MG63 (cell line): Measurements from ENCODE around the gene EMC7. TPM values are rescaled to one million over a fixed set of nuclear protein-coding genes. Genes with fewer than 3 reads are reported as not detected.

ENCODE experiments used
- DNase-seq: peaks from one replicate; pipeline ENCODE4 v3.0.0-alpha.2; 2020
- H3K27me3 ChIP-seq: fragments of 250-450 bp; sonication (Bioruptor Pico); 2 replicates; pipeline ENCODE4 v1.5.1; 2020; ENCODE audit warnings: mild to moderate bottlenecking, moderate library complexity
- H3K36me3 ChIP-seq: fragments of 250-450 bp; sonication (Bioruptor Pico); 2 replicates; pipeline ENCODE4 v1.5.1; 2020; ENCODE audit warnings: mild to moderate bottlenecking, moderate library complexity
- H3K4me3 ChIP-seq: fragments of 250-450 bp; sonication (Bioruptor Pico); 2 replicates; pipeline ENCODE4 v1.5.1; 2020; ENCODE audit warnings: mild to moderate bottlenecking, moderate library complexity
- H3K9me3 ChIP-seq: fragments of 250-450 bp; sonication (Bioruptor Pico); 2 replicates; pipeline ENCODE4 v1.5.1; 2020; ENCODE audit warnings: mild to moderate bottlenecking, moderate library complexity
- total RNA-seq: library from RNA; depleted of rRNA; stranded (reverse); fragments of >200 nt; shearing (Covaris generic); gene quantifications from 2 replicates; pipeline ENCODE4 v1.2.3, GENCODE V29; 2014; ENCODE audit warnings: low replicate concordance

EMC7 gene
- total RNA-seq, 1 experiment from 2014 or later: 59.0 TPM

DNA sequence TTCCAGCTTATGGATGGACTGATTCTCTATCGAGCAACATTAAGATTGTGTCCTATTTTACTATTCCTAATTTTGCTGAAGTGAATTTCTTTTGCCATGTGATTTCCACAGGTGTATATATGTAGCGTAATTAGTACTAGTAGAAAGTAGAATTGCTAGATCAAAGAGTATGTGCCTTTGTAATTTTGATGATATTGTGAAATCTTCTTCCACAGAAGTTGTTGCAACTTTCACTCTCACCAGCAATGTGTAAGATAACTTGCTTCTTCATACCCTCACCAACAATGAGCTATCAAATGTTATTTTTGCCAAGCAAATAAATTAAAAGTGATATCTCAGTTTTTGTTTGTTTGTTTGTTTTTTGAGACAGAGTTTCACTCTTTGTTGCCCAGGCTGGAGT is 5.7 kb upstream of the EMC7 start:
- H3K9me3 ChIP-seq: no peaks in the 10 kb centered on the region
- no peak overlapping the region for H3K4me3 ChIP-seq
- no peaks in the 10 kb centered on the region for H3K36me3 ChIP-seq
- DNase-seq: no peak
- H3K27me3 ChIP-seq: no peaks in the 10 kb centered on the region

DNA sequence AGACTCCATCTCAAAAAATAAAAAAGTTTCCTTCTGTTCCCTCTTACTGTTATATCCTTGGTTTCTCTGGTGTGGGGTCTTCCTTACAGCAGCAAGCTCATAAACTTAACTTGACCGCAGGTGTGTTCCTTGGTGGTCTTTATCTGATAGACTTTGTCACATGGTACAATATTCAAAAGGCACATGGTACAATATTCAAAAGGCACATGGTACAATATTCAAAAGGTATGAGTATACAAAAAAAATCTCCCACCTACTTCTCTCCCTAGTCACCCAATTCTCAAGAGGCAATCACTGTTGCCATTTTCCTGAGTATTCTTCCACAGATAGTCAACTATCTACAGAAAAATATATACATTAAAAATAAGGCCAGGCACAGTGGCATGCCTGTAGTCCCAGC is 4.8 kb upstream of the EMC7 start:
- DNase-seq: no peak
- H3K36me3 ChIP-seq: no peaks in the 10 kb centered on the region
- no peaks in the 10 kb centered on the region for H3K9me3 ChIP-seq
- H3K4me3 ChIP-seq: no peak overlapping the region
- no peaks in the 10 kb centered on the region for H3K27me3 ChIP-seq

DNA sequence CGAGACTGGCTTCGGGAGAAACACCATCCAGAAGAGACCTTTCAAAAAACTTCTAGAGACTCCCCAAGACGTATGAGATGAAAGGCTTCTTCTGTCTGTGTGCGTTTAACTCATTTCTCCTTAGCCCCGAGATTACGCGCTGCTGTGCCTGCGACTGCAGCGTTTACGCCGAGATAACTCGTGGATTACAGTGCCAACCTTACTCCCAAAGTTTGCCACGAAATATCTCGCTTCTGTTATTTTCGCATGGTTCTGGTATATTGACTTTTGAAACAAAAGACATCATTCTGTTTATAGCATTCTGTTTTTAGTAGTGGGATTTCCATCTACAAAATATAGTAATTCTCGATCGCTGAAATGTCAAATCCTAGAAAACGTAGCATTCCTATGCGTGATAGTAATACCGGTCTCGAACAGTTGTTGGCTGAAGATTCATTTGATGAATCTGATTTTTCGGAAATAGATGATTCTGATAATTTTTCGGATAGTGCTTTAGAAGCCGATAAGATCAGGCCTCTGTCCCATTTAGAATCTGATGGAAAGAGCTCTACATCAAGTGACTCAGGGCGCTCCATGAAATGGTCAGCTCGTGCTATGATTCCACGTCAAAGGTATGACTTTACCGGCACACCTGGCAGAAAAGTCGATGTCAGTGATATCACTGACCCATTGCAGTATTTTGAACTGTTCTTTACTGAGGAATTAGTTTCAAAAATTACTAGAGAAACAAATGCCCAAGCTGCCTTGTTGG is 688 bp upstream of the EMC7 start:
- H3K36me3 ChIP-seq: no peaks in the 10 kb centered on the region; the same call in 1 of the 2 replicates
- DNase-seq: no peak
- peak overlapping the region; percentile 98 for H3K4me3 ChIP-seq
- H3K27me3 ChIP-seq: no peaks in the 10 kb centered on the region
- H3K9me3 ChIP-seq: no peaks in the 10 kb centered on the region

DNA sequence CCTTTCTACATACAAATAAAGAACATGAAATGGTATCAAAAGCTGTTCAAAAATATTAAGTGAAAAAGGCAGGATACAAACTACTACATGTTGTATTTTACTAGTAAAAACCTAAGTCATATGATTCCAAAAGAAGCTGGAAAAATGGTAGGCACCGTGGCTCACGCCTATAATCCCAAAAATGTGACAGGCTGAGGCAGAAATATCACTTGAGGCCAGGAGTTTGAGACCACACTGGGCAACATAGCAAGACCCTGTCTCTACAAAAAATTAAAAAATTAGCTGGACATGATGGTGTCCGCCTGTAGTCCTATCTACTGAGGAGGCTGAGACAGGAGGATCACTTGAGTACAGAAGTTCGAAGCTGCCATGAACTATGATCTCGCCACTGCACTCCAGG is 1.7 kb downstream of the EMC7 start:
- Histone ChIP-seq H3K36me3 (peaks cover 3% of the 10 kb centered on the region; the same call in 1 of the 2 replicates), H3K9me3 (no peaks in the 10 kb centered on the region), H3K27me3 (no peaks in the 10 kb centered on the region), H3K4me3 (peak overlapping the region; percentile 98; the same call in 1 of the 2 replicates)
- no peak for DNase-seq

DNA sequence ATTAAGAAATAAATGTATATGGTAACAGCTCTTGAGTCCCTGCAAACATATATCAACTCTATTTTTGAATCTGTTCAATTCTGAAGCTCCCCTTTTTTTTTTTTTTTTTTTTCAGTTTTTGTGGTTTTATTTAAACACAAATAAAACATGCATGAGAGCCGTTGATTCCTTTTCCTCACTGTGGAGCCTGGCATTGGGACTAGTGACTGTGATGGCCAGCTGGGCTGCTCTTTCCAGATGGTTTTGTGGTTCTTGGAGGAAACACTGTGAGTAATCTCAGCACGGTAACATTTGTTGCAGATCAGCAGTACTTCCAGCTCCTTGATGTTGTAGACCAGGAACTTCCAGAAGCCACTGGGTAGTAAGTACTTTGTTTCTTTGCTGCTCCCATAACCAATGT is 15.9 kb downstream of the EMC7 start:
- peaks cover 42% of the 10 kb centered on the region for H3K36me3 ChIP-seq
- peak; percentile 65 for DNase-seq
- H3K4me3 ChIP-seq: no peak overlapping the region
- no peaks in the 10 kb centered on the region for H3K27me3 ChIP-seq
- no peaks in the 10 kb centered on the region for H3K9me3 ChIP-seq

DNA sequence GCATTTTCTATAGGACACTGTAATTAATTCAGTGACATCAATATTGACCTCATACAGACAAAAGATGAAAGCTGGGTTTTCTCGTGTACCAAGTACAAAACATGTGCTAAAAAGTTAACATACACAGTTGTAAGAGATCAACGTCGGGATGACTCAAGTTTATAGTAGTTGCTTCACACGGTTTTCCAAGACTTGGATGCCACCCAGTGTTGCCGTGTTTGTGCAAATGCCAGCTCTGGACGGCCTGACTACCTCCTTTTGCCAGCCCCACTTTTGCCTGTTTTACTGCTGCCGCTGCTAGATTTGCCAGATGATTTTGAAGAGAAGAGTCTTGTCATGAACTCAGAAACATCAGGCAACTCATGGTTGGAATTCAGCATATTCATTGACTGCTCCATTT is 17.6 kb downstream of the EMC7 start:
- Histone ChIP-seq H3K36me3 (peaks cover 28% of the 10 kb centered on the region), H3K27me3 (no peaks in the 10 kb centered on the region), H3K9me3 (no peaks in the 10 kb centered on the region), H3K4me3 (no peak overlapping the region)
- DNase-seq: peak; percentile 87

DNA sequence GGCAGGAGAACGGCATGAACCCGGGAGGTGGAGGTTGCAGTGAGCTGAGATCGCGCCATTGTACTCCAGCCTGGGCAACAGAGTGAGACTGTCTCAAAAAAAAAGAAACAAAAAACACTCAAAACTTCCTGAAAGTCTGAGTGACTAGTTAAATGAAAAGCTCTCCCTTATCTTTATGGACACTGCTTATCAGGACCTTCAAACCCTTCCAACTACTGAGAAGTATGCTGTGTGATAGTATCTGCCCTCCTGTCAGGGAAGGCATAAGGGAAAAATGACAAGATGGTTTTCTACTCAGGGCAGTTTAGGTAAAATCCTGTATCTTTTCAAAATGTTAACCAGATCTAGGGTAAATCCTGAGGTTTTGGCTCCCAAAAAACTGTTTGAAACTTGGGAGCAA is 21.8 kb downstream of the EMC7 start:
- Histone ChIP-seq H3K4me3 (no peak overlapping the region), H3K27me3 (no peaks in the 10 kb centered on the region), H3K9me3 (no peaks in the 10 kb centered on the region), H3K36me3 (peaks cover 12% of the 10 kb centered on the region)
- no peak for DNase-seq

DNA sequence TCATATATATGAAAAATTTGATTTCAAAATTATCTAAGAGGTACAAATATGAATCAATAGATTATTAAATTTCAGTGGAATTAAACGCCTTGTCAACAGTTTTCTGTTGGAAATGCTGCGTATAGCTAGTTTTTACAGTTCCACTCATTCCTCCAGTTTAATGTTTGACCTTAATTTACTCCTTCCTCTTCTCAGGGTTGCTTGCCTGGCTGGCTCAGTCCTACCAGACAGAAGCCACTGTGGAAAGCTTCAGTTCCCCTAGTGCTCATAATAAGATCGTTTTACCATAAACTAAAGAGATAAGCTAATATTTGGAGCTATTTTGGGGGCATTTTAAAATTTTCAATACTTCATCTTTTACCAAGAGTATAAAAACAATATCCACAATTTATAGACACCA is 22.8 kb downstream of the EMC7 start:
- Histone ChIP-seq H3K36me3 (peaks cover 12% of the 10 kb centered on the region), H3K9me3 (no peaks in the 10 kb centered on the region), H3K4me3 (no peak overlapping the region), H3K27me3 (no peaks in the 10 kb centered on the region)
- DNase-seq: no peak

DNA sequence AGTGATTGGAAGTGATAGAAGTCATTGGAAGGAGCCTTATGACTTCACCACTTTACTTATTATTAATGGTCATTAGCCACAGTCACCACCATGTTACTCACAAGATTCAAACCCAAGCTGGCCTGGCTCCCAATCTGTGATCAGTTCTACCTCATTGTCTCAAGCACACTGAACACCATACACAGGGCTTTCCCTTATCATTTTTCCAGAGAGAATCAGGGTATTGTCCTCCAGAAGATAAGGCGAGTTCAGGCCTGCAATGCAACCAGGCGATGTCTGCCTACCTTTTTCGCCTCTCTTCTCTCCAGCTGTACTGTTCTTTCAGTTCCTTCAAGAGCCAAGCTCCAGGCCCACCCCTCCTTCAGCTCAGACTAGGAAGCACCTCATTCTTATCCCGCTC is 24.9 kb downstream of the EMC7 start:
- no peaks in the 10 kb centered on the region for H3K9me3 ChIP-seq
- no peaks in the 10 kb centered on the region for H3K27me3 ChIP-seq
- no peak for DNase-seq
- H3K4me3 ChIP-seq: no peak overlapping the region
- H3K36me3 ChIP-seq: no peaks in the 10 kb centered on the region; the same call in 1 of the 2 replicates

DNA sequence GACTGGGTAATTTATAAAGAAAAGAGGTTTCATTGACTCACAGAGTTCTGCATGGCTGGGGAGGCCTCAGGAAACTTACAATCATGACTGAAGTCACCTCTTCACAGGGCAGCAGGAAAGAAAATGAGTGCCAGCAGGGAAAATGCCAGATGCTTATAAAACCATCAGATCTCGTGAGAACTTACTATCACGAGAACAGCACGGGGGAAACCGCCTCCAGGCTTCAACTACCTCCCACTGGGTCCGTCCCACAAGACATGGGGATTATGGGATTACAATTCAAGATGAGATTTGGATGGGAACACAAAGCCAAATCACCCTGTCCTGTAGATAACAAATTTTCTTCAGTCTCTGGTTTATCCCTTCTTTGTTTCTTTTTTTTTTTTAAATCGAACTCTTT is 31.7 kb downstream of the EMC7 start:
- Histone ChIP-seq H3K27me3 (no peaks in the 10 kb centered on the region), H3K36me3 (no peaks in the 10 kb centered on the region), H3K9me3 (no peaks in the 10 kb centered on the region), H3K4me3 (no peak overlapping the region)
- no peak for DNase-seq

DNA sequence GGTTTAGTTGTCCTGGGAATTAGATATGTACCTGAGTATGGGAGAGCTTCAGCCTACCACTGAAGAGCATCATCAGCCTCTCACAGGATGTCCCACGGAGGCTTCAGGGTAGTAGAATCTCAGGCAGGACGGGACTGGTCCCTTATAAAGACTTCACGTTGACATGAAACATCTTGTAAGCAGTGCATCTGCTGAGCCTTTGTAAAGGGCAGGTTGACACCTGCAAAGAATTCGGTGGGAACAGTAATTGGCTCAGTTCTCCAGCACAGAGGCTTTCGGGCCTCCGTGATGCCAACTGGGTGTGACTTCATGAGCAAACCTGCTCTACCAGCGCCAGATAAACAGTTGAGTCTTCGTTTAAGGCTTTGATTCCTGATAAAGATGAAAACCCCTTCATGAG is 35.7 kb downstream of the EMC7 start:
- DNase-seq: no peak
- Histone ChIP-seq H3K4me3 (no peak overlapping the region), H3K27me3 (no peaks in the 10 kb centered on the region), H3K9me3 (no peaks in the 10 kb centered on the region), H3K36me3 (no peaks in the 10 kb centered on the region)

DNA sequence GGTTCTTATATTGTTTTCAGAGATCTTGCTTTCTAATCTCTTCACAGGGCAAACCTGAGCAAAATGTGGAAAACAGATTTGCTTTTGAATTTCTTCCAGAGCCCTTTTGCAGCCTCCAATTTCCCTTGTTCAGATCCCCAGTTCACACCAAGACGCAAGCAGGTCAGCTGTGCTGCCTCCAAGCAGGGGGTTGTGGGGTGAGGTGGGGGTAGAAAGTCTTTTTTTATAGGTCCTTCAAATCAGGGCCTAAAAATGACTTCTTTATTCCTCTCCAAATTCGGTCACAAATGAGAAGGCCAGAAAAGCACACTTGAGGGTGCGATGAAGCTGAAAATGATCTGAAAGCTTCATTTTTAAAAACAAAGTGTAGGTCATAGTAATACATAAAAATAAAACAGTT is 36.4 kb downstream of the EMC7 start:
- Histone ChIP-seq H3K36me3 (no peaks in the 10 kb centered on the region), H3K27me3 (no peaks in the 10 kb centered on the region), H3K4me3 (no peak overlapping the region), H3K9me3 (no peaks in the 10 kb centered on the region)
- DNase-seq: no peak

DNA sequence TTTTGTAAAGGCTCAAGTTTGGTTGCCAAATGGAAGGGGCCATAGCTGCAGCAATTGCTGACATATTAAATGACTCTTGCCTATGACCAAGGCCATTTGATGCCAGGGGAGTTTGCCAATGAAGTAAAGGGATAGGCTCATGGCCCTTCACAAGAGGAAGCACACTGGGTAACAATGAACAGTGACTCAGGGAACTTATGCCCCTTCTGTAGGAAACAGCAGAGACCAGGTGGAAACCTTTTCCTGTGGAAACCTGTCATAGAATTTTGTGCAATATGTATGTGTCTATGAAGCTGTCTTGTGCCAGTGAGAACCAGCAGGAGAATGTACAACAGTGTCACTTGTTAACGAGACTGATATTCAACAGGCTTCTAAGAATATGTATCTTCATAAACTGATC is 37.2 kb downstream of the EMC7 start:
- Histone ChIP-seq H3K9me3 (no peaks in the 10 kb centered on the region), H3K4me3 (no peak overlapping the region), H3K27me3 (no peaks in the 10 kb centered on the region), H3K36me3 (no peaks in the 10 kb centered on the region)
- DNase-seq: no peak

DNA sequence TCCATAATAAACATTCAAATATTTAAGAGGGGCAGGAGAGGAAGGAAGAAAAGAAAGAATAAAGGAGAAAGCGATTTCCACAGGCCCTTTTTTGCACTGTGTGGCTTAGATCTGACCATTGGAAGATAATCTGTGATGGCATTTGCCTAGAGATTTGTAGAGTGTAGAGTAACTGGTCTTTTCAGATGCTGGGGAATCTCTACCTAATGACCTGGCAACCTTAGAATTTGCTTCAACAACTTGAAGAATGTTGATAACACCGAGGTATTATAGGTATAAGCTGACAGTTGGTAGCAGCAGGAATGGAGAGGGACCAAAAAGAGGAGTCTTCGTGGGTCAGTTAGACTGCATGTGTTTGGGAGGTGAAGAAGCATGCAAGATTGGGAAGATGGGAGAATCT is 41.7 kb downstream of the EMC7 start:
- no peak overlapping the region for H3K4me3 ChIP-seq
- DNase-seq: no peak

DNA sequence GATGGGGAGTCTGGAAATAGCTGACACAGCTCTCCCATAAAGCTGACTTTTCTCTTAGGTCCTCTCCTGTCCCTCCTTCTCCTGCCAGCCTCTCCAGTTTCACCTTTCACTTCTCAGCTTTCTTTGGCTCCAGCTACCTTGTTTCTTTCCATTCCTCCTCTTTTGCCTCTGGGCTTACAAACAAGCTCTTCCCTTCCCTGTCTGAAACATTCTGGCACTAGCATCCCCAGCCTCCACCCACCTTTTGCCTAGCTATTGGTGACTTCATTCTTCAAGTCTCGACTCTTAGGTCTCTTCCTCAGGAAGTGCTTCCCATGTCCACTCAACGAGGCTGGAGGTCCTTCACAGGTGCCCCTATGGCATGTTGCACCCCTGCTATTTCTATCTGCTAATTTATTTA is 42.2 kb downstream of the EMC7 start:
- Histone ChIP-seq H3K36me3 (no peaks in the 10 kb centered on the region), H3K4me3 (no peak overlapping the region), H3K9me3 (no peaks in the 10 kb centered on the region), H3K27me3 (no peaks in the 10 kb centered on the region)
- no peak for DNase-seq

More for the DNA sequence above, 41.7 kb downstream of the EMC7 start:
- Histone ChIP-seq H3K27me3 (no peaks in the 10 kb centered on the region), H3K36me3 (no peaks in the 10 kb centered on the region), H3K9me3 (no peaks in the 10 kb centered on the region)

DNA sequence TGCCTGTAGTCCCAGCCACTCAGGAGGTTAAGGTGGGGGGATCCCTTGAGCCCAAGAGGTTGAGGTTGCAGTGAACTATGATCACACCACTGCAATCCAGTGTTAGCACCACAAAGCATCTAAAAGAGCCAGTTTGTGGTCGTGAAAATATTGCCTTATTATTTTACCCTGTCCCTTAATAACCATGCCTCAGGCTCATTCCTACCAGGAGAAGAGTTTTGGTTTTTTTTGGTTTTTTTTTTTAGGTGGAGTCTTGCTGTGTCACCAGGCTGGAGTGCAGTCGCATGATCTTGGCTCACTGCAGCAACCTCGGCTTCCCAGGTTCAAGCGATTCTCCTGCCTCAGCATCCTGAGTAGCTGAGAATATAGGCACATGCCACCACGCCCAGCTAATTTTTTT is 44.8 kb downstream of the EMC7 start:
- DNase-seq: no peak
- Histone ChIP-seq H3K4me3 (no peak overlapping the region), H3K9me3 (peaks cover 3% of the 10 kb centered on the region; the same call in 1 of the 2 replicates), H3K36me3 (no peaks in the 10 kb centered on the region), H3K27me3 (no peaks in the 10 kb centered on the region)

DNA sequence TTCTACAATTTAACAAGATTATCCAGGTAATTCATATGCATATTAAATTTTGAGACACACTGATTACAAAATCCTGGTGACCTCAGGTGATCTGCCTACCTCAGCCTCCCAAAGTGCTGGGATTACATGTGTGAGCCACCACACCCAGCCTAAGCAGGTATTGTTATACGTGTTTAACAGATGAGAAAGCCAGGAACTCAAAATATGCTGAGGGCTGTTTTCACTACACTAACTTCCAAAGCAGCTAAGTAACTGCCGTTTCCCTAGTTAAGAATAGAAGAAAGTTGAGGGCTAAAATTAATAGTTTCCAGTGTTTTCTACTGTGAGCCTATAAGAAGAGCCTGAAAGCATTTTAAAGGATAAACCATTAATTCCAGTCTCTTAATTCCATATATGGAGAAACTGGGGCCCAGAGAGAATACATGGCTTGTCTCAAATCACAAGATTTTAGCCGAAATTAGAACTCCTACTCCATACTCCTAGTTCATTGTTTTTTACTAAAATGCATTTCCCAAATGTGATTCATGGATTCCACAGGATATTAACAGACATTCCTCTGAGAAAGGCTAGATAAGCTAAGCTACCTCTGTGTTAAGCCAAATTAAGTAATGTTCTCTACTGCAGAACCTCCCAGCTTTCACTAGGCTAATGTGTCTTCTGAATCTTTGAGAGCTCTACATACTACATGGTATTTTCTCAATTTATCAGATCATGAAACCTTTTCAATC is 45.6 kb downstream of the EMC7 start:
- peaks cover 6% of the 10 kb centered on the region for H3K9me3 ChIP-seq
- H3K36me3 ChIP-seq: no peaks in the 10 kb centered on the region
- no peaks in the 10 kb centered on the region for H3K27me3 ChIP-seq
- H3K4me3 ChIP-seq: no peak overlapping the region
- DNase-seq: no peak
